Neural cell (in vitro differentiated cells): ENCODE results near the gene KLKB1.

Source experiments
- CTCF ChIP-seq: fragments of 450-650 bp; IDR thresholded peaks from 2 replicates; pipeline ENCODE4 v1.5.1; 2014; ENCODE audit warnings: antibody characterized with exemption, mild to moderate bottlenecking, moderate library complexity; ENCODE audit not compliant: poor library complexity, severe bottlenecking
- EP300 ChIP-seq: fragments of 450-650 bp; conservative IDR thresholded peaks from 2 replicates; pipeline ENCODE4 v1.6.1; 2014; ENCODE audit warnings: antibody characterized with exemption, mild to moderate bottlenecking, moderate library complexity; ENCODE audit not compliant: poor library complexity, severe bottlenecking
- EZH2 ChIP-seq: fragments of 200-600, 300-800 bp; shearing (Covaris generic), sonication (generic); IDR thresholded peaks from 2 replicates; pipeline ENCODE4 v1.6.1; 2014; ENCODE audit warnings: antibody characterized with exemption, low read length, borderline replicate concordance, mild to moderate bottlenecking; ENCODE audit not compliant: insufficient read depth, poor library complexity, severe bottlenecking
- MXI1 ChIP-seq: fragments of 450-650 bp; conservative IDR thresholded peaks from 2 replicates; pipeline ENCODE4 v1.6.1; 2014; ENCODE audit warnings: antibody characterized with exemption, mild to moderate bottlenecking; ENCODE audit not compliant: poor library complexity, severe bottlenecking
- POLR2AphosphoS5 ChIP-seq: IDR thresholded peaks from 2 replicates; pipeline ENCODE4 v1.6.1; 2012
- RAD21 ChIP-seq: fragments of 450-650 bp; conservative IDR thresholded peaks from 2 replicates; pipeline ENCODE4 v1.6.1; 2014; ENCODE audit warnings: antibody characterized with exemption, mild to moderate bottlenecking, moderate library complexity
- REST ChIP-seq: IDR thresholded peaks from 2 replicates; pipeline ENCODE4 v1.6.1; 2012; ENCODE audit warnings: borderline replicate concordance
- TAF1 ChIP-seq: IDR thresholded peaks from 2 replicates; pipeline ENCODE4 v1.6.1; 2012; ENCODE audit warnings: low read depth

- TF ChIP-seq CTCF (no peak), POLR2AphosphoS5 (no peak), EZH2 (no peak), EP300 (no peak), MXI1 (no peak), TAF1 (no peak), REST (no peak), RAD21 (no peak)
Measured at GRCh38 chr4:186243331-186243730, 16.0 kb downstream of the KLKB1 start.
